Pancreas (tissue), 10 donors: ENCODE data around the gene FAM90A1. TPM values are rescaled to one million over a fixed set of nuclear protein-coding genes. Genes with fewer than 3 reads are reported as not detected.
"Not testable (repeated sequence)": the region's sequence is repeated elsewhere in the genome, so short reads cannot be mapped to it uniquely, and the experiment has no call there.

Experiments
- ATAC-seq, 4 donors: fragments of 200-7000 bp; cut with Tn5 transposase; one replicate each; pipeline versions ENCODE4 v1.8.0 to v1.9.1; 2020; ENCODE audit warnings: mild to moderate bottlenecking in 4 of 4, moderate library complexity in 4 of 4
- DNase-seq, 6 donors: peaks; one replicate each; pipeline ENCODE4 v3.0.0-alpha.2; 2020
- FAIRE-seq: peaks from 2 replicates; lab custom pipeline; 2012; peaks lifted over from hg19 to GRCh38; lab: Jason Lieb, UNC
- H3K27ac ChIP-seq, 4 donors: fragments of 200-600 bp; sonication (generic); 1 replicate in 3 of 4; 2 replicates in 1 of 4; pipeline versions ENCODE4 v1.5.0 to v1.8.0; 2020
- H3K27me3 ChIP-seq, 4 donors: fragments of 200-600 bp; one replicate each; pipeline ENCODE4 v1.8.0; 2021
- H3K36me3 ChIP-seq, 3 donors: fragments of 200-600 bp; sonication (generic) in 1 of 3; one replicate each; pipeline versions ENCODE4 v1.5.0 to v1.8.0; 2020 to 2021
- H3K4me1 ChIP-seq, 3 donors: fragments of 200-600 bp; one replicate each; pipeline ENCODE4 v1.8.0; 2021
- H3K4me3 ChIP-seq, 4 donors: fragments of 200-600 bp; sonication (generic) in 2 of 4; one replicate each; pipeline versions ENCODE4 v1.5.0 to v1.8.0; 2020 to 2021
- H3K9me3 ChIP-seq, 4 donors: fragments of 200-600 bp; one replicate each; pipeline ENCODE4 v1.8.0; 2021
- WGBS, 2 donors: extraction: QIAGEN DNeasy Blood & Tissue Kit; methylation state at CpG; one replicate each; pipeline ENCODE4 v1.1.7; 2013; 5-methylcytosine and 5-hydroxymethylcytosine counted together
- intact Hi-C, 3 donors: fragments of 100-400 bp; cut with DNase I; formaldehyde crosslinking; loops; one replicate each; pipeline versions ENCODE4 v1.11.1 to v1.14.2; 2022
- polyA plus RNA-seq, 2 donors: library from polyadenylated mRNA; stranded (reverse); fragments of 200-250 nt; gene quantifications; one replicate each; pipeline ENCODE4 v1.2.3, GENCODE V29; 2013
- total RNA-seq, 6 donors: library from RNA; stranded (reverse); fragmentation: NEBNext Ultra II Directional in 4 of 6; extraction: Animal tissue kit (Norgen Biotek cat#: 25700) in 4 of 6; gene quantifications; one replicate each; pipeline versions ENCODE4 v1.2.1 to v1.2.4, GENCODE V29; 2021 to 2023
- donor health status: healthy with polysubstance abuse.
- donor health status: DM: no; HTN: no; CAD: no; lungs with moderate emphysema.
- donor health status: DM: no; HTN: no; CAD: no.
- donor health status: control.
- donor health status: control.
- donor health status: Bipolar disorder and iron deficiency.
- donor health status: DM: yes; HTN: yes; CAD: no.
- donor health status: DM: no; HTN: no; CAD: no.
- donor health status: DM: no; HTN: no; CAD: no.
- donor health status: DM: yes; HTN: yes; CAD: no.

FAM90A1 gene
- total and polyA plus RNA-seq, 8 donors: 0.35 to 1.6 (median 1.0) TPM

DNA sequence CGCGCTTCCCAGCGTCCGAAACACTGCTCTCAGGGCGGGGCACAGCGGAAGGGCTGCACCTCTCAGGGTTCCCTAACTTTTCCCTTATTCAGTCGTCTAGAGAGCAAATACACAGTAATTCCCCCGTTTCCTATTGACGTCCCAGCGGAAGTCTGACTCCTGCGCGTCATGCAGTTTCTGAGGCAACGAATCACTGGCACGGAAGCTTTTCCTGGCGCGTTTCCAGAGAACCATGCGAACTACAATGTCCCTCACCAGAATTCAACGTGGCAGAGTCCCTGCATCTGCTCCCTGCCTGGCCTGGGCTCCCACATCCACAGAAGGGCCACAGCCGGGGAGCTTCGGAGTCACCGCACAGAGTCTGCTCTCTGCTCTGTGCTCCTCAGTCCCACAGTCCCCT is 6.0 kb downstream of the FAM90A1 start:
- H3K4me3 ChIP-seq, H3K9me3 ChIP-seq, H3K36me3 ChIP-seq, ATAC-seq, intact Hi-C loops, FAIRE-seq, H3K27ac ChIP-seq, H3K27me3 ChIP-seq: not testable (repeated sequence)
- H3K4me1 ChIP-seq: peaks cover 0 to 13% (median 0%) of the 10 kb centered on the region in 3 donors
- peak in 1 of 6 donors; percentile 61 for DNase-seq
- WGBS, 2 donors: 84 to 89% methylated on average over 20 to 21 of the region's 21 CpGs

- Histone ChIP-seq H3K4me3 (peak overlapping the region in 1 of 4 donors; percentile 30), H3K27ac (peak overlapping the region; percentile 32 to 71 (median 56)), H3K4me1 (peaks cover 0 to 13% (median 0%) of the 10 kb centered on the region in 3 donors)
- ATAC-seq: peak in 1 of 4 donors; percentile 16
- intact Hi-C loops, H3K27me3 ChIP-seq, H3K36me3 ChIP-seq, H3K9me3 ChIP-seq, FAIRE-seq: not testable (repeated sequence)
- peak in 4 of 6 donors; percentile 53 to 73 (median 66) for DNase-seq
- WGBS, 2 donors: 25 to 33% methylated on average over 26 of the region's 26 CpGs
These were observed 8.6 kb downstream of the FAM90A1 start for GRCh38 chr12:8218711-8219382.

- H3K4me3 ChIP-seq, H3K4me1 ChIP-seq, ATAC-seq, intact Hi-C loops, H3K9me3 ChIP-seq, H3K36me3 ChIP-seq, DNase-seq, H3K27ac ChIP-seq, H3K27me3 ChIP-seq, FAIRE-seq: not testable (repeated sequence)
- WGBS, 2 donors: 87 to 92% methylated on average over 1 of the region's 1 CpG
These were observed 29.6 kb downstream of the FAM90A1 start for GRCh38 chr12:8197685-8198308.

- H3K36me3 ChIP-seq, H3K27me3 ChIP-seq, ATAC-seq, H3K4me1 ChIP-seq, intact Hi-C loops, DNase-seq, H3K9me3 ChIP-seq, FAIRE-seq, H3K4me3 ChIP-seq, H3K27ac ChIP-seq: not testable (repeated sequence)
- 47 to 69% methylated on average over 2 of the region's 2 CpGs for WGBS, 2 donors
These were observed 39.3 kb downstream of the FAM90A1 start for GRCh38 chr12:8188088-8188487.

- H3K9me3 ChIP-seq, H3K27me3 ChIP-seq, H3K27ac ChIP-seq, H3K4me3 ChIP-seq, FAIRE-seq, H3K36me3 ChIP-seq, ATAC-seq, intact Hi-C loops, H3K4me1 ChIP-seq: not testable (repeated sequence)
- DNase-seq: peak in 2 of 6 donors; percentile 20 to 74
- 96 to 100% methylated on average over 2 to 20 of the region's 28 CpGs for WGBS, 2 donors
These were observed 43.2 kb downstream of the FAM90A1 start for GRCh38 chr12:8184206-8184605.

GRCh38 chr12:8183346-8183745 is 44.1 kb downstream of the FAM90A1 start:
- WGBS, 2 donors: 97 to 98% methylated on average over 11 to 21 of the region's 23 CpGs
- H3K36me3 ChIP-seq, DNase-seq, H3K9me3 ChIP-seq, H3K4me3 ChIP-seq, H3K27ac ChIP-seq, ATAC-seq, intact Hi-C loops, FAIRE-seq, H3K4me1 ChIP-seq, H3K27me3 ChIP-seq: not testable (repeated sequence)

- H3K4me3 ChIP-seq, H3K4me1 ChIP-seq, H3K9me3 ChIP-seq, ATAC-seq, H3K27ac ChIP-seq, DNase-seq, H3K36me3 ChIP-seq, H3K27me3 ChIP-seq, intact Hi-C loops, FAIRE-seq: not testable (repeated sequence)
- 98% methylated on average over 7 of the region's 7 CpGs for WGBS, 2 donors
These were observed 44.5 kb downstream of the FAM90A1 start for GRCh38 chr12:8182923-8183322.

- H3K27ac ChIP-seq, H3K9me3 ChIP-seq, H3K27me3 ChIP-seq, DNase-seq, H3K4me3 ChIP-seq, H3K36me3 ChIP-seq, H3K4me1 ChIP-seq, intact Hi-C loops, ATAC-seq, FAIRE-seq: not testable (repeated sequence)
These were observed 46.1 kb downstream of the FAM90A1 start for GRCh38 chr12:8181271-8181670.
